WERI-Rb-1 (cell line): ENCODE results near the gene MYLK.

ENCODE experiments used
- DNase-seq: peaks from one replicate; pipeline ENCODE4 v3.0.0-alpha.2; 2020
- H3K27ac ChIP-seq: fragments of 250-450 bp; sonication (Bioruptor Pico); 2 replicates; pipeline ENCODE4 v1.5.1; 2020; ENCODE audit warnings: mild to moderate bottlenecking, moderate library complexity
- H3K27me3 ChIP-seq: fragments of 250-450 bp; sonication (Bioruptor Pico); 2 replicates; pipeline ENCODE4 v1.5.1; 2021; ENCODE audit warnings: mild to moderate bottlenecking, low read depth, moderate library complexity; ENCODE audit not compliant: insufficient read depth, severe bottlenecking
- H3K36me3 ChIP-seq: fragments of 250-450 bp; sonication (Bioruptor Pico); 2 replicates; pipeline ENCODE4 v1.5.1; 2020; ENCODE audit warnings: mild to moderate bottlenecking, moderate library complexity
- H3K4me3 ChIP-seq: 2 replicates; pipeline ENCODE4 v1.5.1; 2011; ENCODE audit warnings: low read depth, mild to moderate bottlenecking, control low read depth, low read length
- H3K9me3 ChIP-seq: fragments of 250-450 bp; sonication (Bioruptor Pico); 2 replicates; pipeline ENCODE4 v1.5.1; 2021; ENCODE audit warnings: mild to moderate bottlenecking, moderate library complexity; ENCODE audit not compliant: severe bottlenecking
- CTCF ChIP-seq: IDR thresholded peaks from 2 replicates; pipeline ENCODE4 v1.5.1; 2011; ENCODE audit warnings: low read depth, mild to moderate bottlenecking, control low read depth, inconsistent platforms, low read length

Gene MYLK

GRCh38 chr3:123656691-123657090 is 227.4 kb downstream of the MYLK start:
- H3K27ac ChIP-seq, result no peak overlapping the region
- no peaks in the 10 kb centered on the region for H3K9me3 ChIP-seq
- no peak overlapping the region for H3K4me3 ChIP-seq
- no peaks in the 10 kb centered on the region for H3K27me3 ChIP-seq
- no peak for DNase-seq
- peaks cover 4% of the 10 kb centered on the region for H3K36me3 ChIP-seq
- TF ChIP-seq CTCF, result peak; percentile 37; the same call in 1 of the 2 replicates

- Histone ChIP-seq H3K27ac (no peak overlapping the region), H3K36me3 (peaks cover 4% of the 10 kb centered on the region), H3K27me3 (no peaks in the 10 kb centered on the region), H3K9me3 (no peaks in the 10 kb centered on the region), H3K4me3 (no peak overlapping the region)
- DNase-seq, result no peak
- TF ChIP-seq CTCF, result no peak
Measured at GRCh38 chr3:123656274-123656673, 227.9 kb downstream of the MYLK start.

GRCh38 chr3:123655400-123655799 is 228.7 kb downstream of the MYLK start:
- H3K27ac ChIP-seq, result no peak overlapping the region
- H3K27me3 ChIP-seq, result no peaks in the 10 kb centered on the region
- DNase-seq, result no peak
- no peaks in the 10 kb centered on the region for H3K9me3 ChIP-seq
- H3K36me3 ChIP-seq, result peaks cover 4% of the 10 kb centered on the region
- no peak overlapping the region for H3K4me3 ChIP-seq
- TF ChIP-seq CTCF, result no peak

- H3K27ac ChIP-seq, result peak overlapping the region; percentile 89
- peak; percentile 83 for DNase-seq
Measured at GRCh38 chr3:123653221-123653682, 230.9 kb downstream of the MYLK start.

GRCh38 chr3:123652342-123652984 is 231.7 kb downstream of the MYLK start:
- H3K27me3 ChIP-seq, result no peaks in the 10 kb centered on the region
- no peak overlapping the region for H3K4me3 ChIP-seq
- peaks cover 4% of the 10 kb centered on the region; the same call in 1 of the 2 replicates for H3K36me3 ChIP-seq
- H3K27ac ChIP-seq, result peak overlapping the region; percentile 89
- peak; percentile 89 for DNase-seq
- peak; percentile 93 for TF ChIP-seq CTCF
- H3K9me3 ChIP-seq, result no peaks in the 10 kb centered on the region

More at GRCh38 chr3:123653221-123653682, 230.9 kb downstream of the MYLK start:
- H3K9me3 ChIP-seq, result no peaks in the 10 kb centered on the region
- peaks cover 4% of the 10 kb centered on the region for H3K36me3 ChIP-seq
- TF ChIP-seq CTCF, result no peak
- H3K27me3 ChIP-seq, result no peaks in the 10 kb centered on the region
- H3K4me3 ChIP-seq, result no peak overlapping the region
